Esophagus muscularis mucosa (tissue), 3 donors: ENCODE data around the gene AMFR.

Experiments
- POLR2A ChIP-seq: fragments of 450-650 bp; IDR thresholded peaks from one replicate; pipeline ENCODE4 v1.6.1; 2017; ENCODE audit warnings: antibody characterized with exemption, moderate library complexity, mild to moderate bottlenecking, low read depth
- POLR2AphosphoS5 ChIP-seq, 2 donors: sonication (generic); formaldehyde crosslinking; IDR thresholded peaks; one replicate each; pipeline ENCODE4 v1.6.1; 2017; ENCODE audit warnings: antibody characterized with exemption in 2 of 2
- TF ChIP-seq, protein P1 (sequence below), 3 experiments: fragments of 200-600 bp in 2 of 3; fragments of 450-650 bp in 1 of 3; sonication (generic) in 2 of 3; IDR thresholded peaks; one replicate each; pipeline ENCODE4 v1.5.1; 2017 to 2019; ENCODE audit warnings: antibody characterized with exemption in 3 of 3, mild to moderate bottlenecking in 2 of 3, moderate library complexity in 1 of 3

DNA sequence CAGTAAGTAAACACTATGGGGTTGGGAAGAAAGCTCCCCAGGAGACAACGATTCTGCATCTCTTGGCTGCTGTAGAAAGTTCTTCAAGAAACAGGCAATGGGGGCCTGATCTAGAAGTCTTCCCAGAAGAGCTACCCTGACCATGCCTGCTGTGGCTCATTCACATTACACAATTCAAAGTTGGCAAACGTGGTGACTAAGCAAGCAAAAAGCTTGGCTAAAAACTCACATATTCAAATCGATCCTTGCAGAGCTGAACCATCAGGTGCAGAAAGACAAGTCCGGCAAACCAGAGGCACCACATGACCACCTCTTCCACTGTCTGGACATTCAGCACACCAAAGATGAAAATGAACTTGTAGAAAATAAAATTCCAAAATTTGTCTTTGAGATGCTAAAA, 16.1 kb downstream of the AMFR start:
- TF ChIP-seq, protein P1, sequence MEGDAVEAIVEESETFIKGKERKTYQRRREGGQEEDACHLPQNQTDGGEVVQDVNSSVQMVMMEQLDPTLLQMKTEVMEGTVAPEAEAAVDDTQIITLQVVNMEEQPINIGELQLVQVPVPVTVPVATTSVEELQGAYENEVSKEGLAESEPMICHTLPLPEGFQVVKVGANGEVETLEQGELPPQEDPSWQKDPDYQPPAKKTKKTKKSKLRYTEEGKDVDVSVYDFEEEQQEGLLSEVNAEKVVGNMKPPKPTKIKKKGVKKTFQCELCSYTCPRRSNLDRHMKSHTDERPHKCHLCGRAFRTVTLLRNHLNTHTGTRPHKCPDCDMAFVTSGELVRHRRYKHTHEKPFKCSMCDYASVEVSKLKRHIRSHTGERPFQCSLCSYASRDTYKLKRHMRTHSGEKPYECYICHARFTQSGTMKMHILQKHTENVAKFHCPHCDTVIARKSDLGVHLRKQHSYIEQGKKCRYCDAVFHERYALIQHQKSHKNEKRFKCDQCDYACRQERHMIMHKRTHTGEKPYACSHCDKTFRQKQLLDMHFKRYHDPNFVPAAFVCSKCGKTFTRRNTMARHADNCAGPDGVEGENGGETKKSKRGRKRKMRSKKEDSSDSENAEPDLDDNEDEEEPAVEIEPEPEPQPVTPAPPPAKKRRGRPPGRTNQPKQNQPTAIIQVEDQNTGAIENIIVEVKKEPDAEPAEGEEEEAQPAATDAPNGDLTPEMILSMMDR (IDR thresholded peaks at IDR 0.05) = no peak
- TF ChIP-seq POLR2A = no peak
- TF ChIP-seq POLR2AphosphoS5 (IDR thresholded peaks at IDR 0.05) = no peak
